ENCODE data around the gene TEX14.
"Not testable (repeated sequence)": the region's sequence is repeated elsewhere in the genome, so short reads cannot be mapped to it uniquely, and the experiment has no call there.

The TEX14 gene

DNA sequence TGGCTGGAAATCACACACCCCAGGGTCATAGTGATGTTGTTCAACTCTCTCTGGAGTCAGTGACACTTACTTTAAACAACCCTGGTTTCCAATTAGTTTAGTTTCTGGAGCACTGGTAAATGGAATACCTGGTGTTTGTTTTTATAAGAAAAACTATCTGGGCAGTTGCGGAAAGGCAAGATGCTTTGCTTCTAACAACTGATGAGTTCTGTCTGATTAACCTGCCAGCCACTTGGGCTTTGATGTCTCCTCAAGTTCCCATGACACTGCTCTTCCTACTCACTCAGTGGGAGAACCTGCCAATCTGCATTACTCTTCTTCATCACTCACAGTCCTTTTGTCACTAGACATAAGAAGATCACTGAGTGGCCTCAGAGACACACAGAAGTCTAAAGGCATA is 98.7 kb downstream of the TEX14 start:
- DNase-seq: no peak

- DNase-seq: no peak
These were observed 100.4 kb downstream of the TEX14 start for GRCh38 chr17:58591455-58591854.

GRCh38 chr17:58590377-58590776 is 101.5 kb downstream of the TEX14 start:
- no peak for DNase-seq

GRCh38 chr17:58587713-58588117 is 104.1 kb downstream of the TEX14 start:
- DNase-seq: peak; percentile 19 to 50

- DNase-seq: no peak
These were observed 105.7 kb downstream of the TEX14 start for GRCh38 chr17:58586009-58586644.

- DNase-seq: no peak
These were observed 106.3 kb downstream of the TEX14 start for GRCh38 chr17:58585554-58585953.

- DNase-seq: no peak
These were observed 108.4 kb downstream of the TEX14 start for GRCh38 chr17:58583486-58583885.

- DNase-seq: not testable (repeated sequence)
These were observed 109.1 kb downstream of the TEX14 start for GRCh38 chr17:58582718-58583117.

DNA sequence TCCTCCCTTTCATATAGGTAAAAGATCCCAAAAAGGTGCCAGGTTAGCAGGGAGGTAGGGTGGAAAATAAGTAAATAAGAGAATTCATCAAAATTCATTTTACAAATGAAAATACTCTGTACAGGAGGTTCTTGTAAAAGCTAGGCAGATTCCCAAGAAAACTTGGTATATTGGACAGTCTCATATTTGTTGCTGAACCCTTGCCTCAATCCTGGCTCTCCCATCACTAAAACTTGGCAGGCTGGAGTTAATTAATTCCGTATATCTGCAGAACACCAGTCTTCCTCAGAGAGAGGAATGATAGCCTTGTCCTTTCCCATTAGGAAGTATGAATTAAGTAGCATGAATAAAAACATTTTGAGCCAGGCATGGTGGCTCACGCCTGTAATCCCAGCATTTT is 111.2 kb downstream of the TEX14 start:
- DNase-seq: no peak

GRCh38 chr17:58577696-58578095 is 114.1 kb downstream of the TEX14 start:
- DNase-seq: no peak

DNA sequence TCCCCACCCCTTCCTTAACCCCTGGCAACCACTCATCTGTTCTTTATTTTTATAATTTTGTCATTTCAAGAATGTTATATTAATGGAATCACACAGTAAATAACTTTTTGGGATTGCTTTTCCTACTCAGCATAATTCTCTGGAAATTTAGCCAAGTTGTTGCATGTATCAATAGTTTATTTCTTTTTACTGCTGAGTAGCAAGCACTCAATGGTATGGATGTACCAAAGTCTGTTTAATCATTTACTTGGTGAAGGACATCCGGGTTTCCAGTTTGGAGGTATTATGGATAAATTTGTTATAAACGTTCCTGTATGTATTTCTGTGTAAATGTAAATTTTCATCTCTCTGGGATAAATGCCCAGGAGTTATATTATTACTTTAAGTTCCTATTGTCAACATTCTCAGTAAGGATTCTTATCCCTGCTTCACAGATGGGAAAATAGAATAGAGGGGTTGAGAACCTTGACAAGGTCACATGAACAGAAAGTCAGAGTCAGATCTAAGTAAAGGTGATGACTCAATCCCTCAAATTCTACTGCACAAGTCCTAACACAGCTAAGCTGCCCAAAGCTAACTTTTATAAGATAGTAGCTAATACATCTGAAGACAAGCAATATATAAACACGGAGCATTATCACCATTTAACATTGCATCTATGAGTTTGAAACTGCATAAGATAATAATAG is 115.0 kb downstream of the TEX14 start:
- DNase-seq: no peak

GRCh38 chr17:58575511-58575910 is 116.3 kb downstream of the TEX14 start:
- no peak for DNase-seq

DNA sequence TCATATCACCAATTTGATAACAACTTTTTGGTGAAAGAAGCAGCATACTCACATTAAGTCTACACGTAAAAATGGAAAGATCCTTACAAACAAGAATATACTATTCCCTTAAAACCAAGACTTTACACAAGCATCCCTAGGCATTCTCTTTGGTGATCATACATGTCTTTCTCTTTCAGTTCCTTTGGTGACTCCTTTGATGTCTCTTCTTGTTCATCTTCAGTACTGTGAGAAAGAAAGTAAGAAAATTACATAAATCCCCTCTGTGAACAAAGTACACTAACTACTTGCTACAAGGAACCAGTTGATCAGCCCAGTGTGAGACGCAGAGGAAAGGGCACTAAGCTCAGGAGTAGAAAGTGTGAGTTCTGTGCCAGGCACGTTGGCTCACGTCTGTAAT is 117.8 kb downstream of the TEX14 start:
- no peak for DNase-seq

DNA sequence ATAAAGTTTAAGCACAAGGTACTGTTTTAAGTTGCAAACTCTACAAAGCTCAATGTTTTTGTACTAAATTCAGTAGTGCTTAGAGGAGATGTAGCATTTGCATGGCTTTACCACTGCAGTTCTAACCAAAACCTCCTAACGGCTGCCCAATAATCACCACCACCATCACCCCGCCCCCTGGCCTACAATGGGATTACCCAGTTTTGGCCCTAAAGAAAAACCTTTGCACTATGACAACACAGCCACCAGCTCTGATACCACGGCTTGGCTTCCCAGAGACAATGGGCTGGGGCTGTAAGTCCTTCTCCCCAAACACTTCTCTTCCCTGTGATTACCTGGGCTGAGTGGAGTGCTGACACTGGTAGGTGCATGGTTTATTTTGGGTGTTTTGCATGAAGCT is 119.0 kb downstream of the TEX14 start:
- DNase-seq: no peak

DNA sequence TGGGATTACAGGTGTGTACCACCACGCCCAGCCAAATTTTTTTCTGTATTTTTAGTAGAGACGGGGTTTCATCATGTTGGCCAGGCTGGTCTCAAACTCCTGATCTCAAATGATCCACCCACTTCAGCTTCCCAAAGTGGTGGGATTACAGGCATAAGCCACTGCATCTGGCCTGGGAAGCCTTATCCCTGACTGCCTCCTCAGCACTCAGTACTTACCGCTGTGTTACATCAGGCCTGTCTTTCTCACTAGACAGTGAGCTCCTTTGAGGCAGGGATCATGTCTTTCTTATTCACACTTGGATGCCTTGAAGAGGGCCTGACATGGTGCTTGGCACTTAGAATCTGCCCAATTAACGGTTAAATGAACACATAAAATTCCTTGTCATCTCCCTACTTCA is 121.1 kb downstream of the TEX14 start:
- DNase-seq: no peak

GRCh38 chr17:58569196-58569595 is 122.6 kb downstream of the TEX14 start:
- DNase-seq: no peak

DNA sequence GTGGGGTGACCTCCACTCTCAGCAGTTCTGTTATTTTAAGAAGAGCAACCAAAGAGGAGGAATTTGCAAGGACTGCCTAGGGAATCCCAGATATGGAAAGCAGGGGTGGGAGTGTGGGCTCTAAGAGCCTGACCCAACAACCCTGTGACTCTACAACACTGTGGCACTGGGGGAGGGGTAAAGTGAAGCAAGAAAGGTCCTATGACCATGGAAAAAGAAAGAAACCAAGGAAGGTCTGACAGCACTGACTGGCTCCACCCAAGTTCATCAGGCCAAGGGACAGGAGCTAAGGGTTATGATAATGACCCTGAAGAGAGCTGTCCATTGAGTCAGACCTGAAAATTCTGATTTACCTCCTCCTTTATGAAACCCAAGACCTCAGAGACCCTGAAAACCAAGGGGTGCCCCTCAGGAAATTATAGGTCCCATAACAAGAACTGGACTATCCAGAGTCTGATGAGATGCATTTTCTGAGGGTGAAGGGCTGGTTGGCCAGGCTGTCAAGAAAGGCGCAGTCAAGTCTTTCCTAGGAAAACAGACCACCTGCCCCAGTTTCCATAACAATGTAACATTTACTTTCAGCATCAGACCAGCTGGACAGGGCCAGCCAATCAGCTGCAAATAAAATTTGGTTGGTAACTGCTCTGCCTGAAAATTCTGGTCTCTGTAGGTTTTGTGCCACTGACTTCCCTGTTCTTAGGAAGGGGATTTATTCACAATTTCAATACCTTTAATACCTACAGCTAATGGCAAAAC is 123.6 kb downstream of the TEX14 start:
- DNase-seq: no peak

- DNase-seq: no peak
These were observed 126.2 kb downstream of the TEX14 start for GRCh38 chr17:58565389-58566311.

- no peak for DNase-seq
These were observed 126.9 kb downstream of the TEX14 start for GRCh38 chr17:58564971-58565370.

DNA sequence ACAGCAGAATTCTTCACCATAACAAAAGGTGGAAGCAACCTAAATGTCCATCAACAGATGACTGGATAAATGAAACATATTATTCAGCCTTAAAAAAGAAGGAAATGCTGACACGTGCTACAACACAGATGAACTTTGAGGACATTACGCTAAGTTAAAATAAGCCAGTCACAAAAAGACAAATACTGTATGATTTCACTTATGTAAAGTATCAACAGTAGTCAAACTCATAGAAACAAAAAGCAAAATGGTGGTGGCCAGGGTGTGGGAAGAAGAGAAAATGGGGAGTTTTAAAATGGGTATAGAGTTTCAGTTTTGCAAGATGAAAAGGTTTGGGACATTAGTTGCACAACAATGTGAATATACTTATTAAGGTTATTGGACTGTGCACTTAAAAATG is 127.6 kb downstream of the TEX14 start:
- DNase-seq: no peak

- no peak for DNase-seq
These were observed 131.3 kb downstream of the TEX14 start for GRCh38 chr17:58560511-58560910.

GRCh38 chr17:58557981-58558380 is 133.9 kb downstream of the TEX14 start:
- DNase-seq: no peak

DNA sequence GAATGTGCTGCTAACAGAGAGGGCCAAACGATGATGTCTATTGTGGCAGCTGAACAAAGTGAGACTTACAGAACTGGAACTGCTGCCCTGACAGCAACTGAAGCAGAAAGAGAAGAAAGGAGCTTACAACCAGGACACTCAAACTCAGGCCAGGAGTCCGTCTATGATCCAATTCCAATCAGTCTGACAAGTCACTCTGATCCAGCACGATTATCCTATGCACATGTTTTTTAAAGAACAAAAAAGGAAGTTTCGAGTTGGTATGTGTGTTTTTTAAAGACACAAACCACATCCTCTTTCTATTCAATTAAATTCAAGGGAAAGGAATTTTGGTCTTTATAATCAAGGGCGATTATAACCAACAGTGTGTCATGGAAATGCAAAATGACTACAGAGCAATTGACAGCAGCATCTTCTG is 135.0 kb downstream of the TEX14 start:
- no peak for DNase-seq
